ENCODE data around the gene C20orf202.

The C20orf202 gene

DNA sequence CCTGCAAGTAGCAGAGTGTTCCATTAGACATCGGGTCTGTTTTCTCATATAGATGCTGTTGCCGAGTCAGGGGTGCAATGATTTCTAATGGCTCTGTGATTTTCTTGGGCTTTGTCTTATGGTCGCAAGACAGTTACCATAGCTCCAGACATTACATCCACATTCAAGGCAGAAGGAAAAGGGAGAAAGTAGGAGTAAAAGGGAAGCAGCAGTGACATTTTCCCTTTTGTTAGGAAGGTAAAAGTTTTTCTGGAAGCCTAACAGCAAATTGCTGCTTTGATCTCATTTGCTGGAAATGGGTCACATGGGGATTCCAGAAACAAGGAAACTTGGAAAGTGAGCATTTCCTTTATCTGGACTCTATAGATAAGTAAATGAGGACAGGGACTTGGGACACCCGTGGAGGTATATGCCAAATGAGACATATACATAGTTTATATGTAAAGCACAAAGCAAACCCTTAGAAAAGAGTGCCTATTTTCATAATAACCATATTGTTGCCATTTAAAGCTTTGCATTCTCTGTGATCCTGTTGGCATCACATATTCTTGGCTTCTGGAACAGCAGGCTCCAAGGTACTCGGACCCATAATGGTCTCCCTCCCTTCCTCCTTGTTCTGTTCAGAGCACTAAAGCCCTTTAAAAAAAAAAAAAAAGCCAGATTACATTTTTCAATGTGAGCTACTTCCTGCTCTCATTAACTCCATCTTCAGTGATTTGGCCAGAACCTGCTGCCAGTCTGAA, at the start of gene C20orf202:
C20orf202 (plus strand) TSS at position 693 of the 743 bp plus-strand sequence. CDS start 132 bp downstream, outside the sequence.
- no peak for TF ChIP-seq CTCF (conservative IDR thresholded peaks at IDR 0.05)
- no peak within 1 kb of the TSS for H3K27ac ChIP-seq

DNA sequence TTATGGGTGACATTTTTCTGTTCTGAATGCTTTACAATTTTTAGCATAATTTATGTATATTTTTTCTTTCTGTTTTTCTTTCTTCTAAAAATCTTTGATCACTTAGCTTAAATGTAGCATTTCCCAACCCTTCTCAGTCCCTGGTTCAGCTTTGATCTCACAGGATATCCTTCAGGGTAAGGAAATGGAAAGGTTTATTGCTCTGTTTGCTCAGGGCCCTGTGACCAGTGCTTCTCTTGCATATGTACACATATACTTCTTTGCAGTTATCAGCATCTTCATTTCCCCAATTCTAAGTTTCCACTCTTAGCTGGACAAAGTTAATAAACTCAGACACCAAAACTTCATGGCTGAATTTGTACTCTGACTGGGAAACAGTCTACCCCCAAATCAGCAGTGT, 49.0 kb upstream of the C20orf202 start:
- no peak for TF ChIP-seq CTCF (conservative IDR thresholded peaks at IDR 0.05)
- H3K27ac ChIP-seq, result no peak overlapping the region; the same call in 1 of the 2 replicates

GRCh38 chr20:1154691-1155090, 48.6 kb upstream of the C20orf202 start:
- H3K27ac ChIP-seq, result no peak overlapping the region
- TF ChIP-seq CTCF (conservative IDR thresholded peaks at IDR 0.05), result no peak

DNA sequence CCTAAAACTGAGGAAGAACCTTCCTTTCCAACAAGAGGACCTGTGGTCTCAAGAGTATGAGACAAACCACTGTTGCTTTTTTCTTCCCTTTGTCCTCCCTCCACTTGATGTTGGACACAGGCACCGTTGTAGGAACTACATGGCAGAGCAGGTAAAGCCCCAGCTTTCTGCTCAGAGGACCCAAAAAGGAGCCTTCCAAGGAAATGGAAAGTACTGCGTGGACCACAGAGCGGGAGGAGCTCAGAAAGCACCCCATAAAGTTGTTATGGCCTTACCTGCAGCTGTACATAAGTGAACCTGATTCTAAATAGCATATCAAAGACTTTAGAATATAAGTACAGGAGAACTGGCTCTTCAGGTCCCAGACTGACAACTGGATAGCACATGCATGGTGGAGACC, 47.9 kb upstream of the C20orf202 start:
- no peak for TF ChIP-seq CTCF (conservative IDR thresholded peaks at IDR 0.05)
- no peak overlapping the region for H3K27ac ChIP-seq

DNA sequence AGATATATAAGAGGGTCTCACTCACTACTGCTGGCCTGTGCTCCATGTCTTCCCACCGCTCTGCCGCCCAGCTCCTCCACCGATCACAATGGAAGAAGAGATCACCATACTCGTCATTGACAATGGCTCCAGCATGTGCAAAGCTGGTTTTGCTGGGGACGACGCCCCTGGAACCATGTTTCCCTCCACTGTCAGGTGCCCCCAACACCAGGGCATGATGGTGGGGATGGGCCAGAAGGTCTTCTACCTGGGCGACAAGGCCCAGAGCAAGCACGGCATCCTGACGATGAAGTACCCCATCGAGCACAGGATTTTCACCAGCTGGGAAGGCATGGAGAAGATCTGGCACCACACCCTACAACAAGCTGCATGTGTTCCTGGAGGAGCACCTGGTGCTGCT, 42.8 kb upstream of the C20orf202 start:
- no peak for TF ChIP-seq CTCF (conservative IDR thresholded peaks at IDR 0.05)
- H3K27ac ChIP-seq, result no peak overlapping the region

DNA sequence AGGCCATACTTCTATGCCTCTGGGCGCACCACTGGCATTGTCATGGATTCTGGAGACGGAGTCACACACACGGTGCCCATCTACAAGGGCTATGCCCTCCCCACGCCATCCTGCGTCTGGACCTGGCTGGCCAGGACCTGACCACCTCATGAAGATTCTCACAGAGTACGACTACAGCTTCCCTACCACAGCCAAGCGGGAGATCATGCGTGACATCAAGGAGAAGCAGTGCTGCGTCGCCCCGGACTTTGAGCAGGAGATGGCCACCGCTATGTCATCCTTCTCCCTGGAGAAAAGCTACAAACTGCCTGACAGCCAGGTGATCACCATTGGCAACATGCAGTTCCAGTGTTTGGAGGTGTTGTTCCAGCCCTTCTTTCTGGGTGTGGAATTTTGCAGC, 42.3 kb upstream of the C20orf202 start:
- no peak overlapping the region for H3K27ac ChIP-seq
- TF ChIP-seq CTCF (conservative IDR thresholded peaks at IDR 0.05), result no peak

GRCh38 chr20:1163105-1163504, 40.1 kb upstream of the C20orf202 start:
- H3K27ac ChIP-seq, result no peak overlapping the region
- TF ChIP-seq CTCF (conservative IDR thresholded peaks at IDR 0.05), result no peak

All from VCaP (cell line).